Ovary (tissue), 3 donors: Measurements from ENCODE around the gene LRRTM1.

ENCODE experiments used
- POLR2A ChIP-seq: fragments of 450-650 bp; IDR thresholded peaks from one replicate; pipeline ENCODE4 v1.6.1; 2017; ENCODE audit warnings: antibody characterized with exemption, mild to moderate bottlenecking, moderate library complexity
- TF ChIP-seq, protein P1 (sequence below), 3 donors: fragments of 450-650 bp in 2 of 3; fragments of 200-600 bp in 1 of 3; IDR thresholded peaks; one replicate each; pipeline versions ENCODE4 v1.5.1 to v1.8.0; 2016 to 2022; ENCODE audit warnings: antibody characterized with exemption in 3 of 3, mild to moderate bottlenecking in 1 of 3
- donor health status: DM: no; HTN: no; CAD: no.

DNA sequence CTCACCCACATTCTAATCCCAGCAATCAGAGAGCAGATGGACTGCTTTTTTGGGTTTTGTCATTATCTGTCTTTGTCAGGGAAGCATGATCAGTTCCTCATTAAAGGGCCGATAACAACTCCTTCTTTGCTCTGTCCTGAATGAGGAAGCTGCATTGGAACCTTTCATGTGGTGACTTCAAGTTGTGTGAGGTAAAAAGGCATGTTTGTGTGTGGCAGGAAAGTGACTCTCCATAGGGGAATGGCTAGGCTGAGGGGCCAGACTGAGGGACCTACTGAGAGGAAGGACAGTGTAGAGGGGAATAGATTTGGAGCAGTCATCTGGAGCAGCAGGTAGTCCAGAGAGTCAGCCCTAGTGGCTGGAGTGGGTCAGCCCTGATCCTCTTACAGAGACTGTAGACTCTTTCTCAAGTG is 23.6 kb upstream of the LRRTM1 start:
- TF ChIP-seq, protein P1, sequence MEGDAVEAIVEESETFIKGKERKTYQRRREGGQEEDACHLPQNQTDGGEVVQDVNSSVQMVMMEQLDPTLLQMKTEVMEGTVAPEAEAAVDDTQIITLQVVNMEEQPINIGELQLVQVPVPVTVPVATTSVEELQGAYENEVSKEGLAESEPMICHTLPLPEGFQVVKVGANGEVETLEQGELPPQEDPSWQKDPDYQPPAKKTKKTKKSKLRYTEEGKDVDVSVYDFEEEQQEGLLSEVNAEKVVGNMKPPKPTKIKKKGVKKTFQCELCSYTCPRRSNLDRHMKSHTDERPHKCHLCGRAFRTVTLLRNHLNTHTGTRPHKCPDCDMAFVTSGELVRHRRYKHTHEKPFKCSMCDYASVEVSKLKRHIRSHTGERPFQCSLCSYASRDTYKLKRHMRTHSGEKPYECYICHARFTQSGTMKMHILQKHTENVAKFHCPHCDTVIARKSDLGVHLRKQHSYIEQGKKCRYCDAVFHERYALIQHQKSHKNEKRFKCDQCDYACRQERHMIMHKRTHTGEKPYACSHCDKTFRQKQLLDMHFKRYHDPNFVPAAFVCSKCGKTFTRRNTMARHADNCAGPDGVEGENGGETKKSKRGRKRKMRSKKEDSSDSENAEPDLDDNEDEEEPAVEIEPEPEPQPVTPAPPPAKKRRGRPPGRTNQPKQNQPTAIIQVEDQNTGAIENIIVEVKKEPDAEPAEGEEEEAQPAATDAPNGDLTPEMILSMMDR (IDR thresholded peaks at IDR 0.05) = no peak
- no peak for TF ChIP-seq POLR2A
